Stimulated activated CD8-positive, alpha-beta memory T cell treated with anti-CD3 and anti-CD28 coated beads, Interleukin-12 subunit alpha, Interleukin-12 subunit beta, amount 100 ng/mL, for 1 hour (primary cell): ENCODE data around the gene EHMT2.
"Not testable (repeated sequence)": the region's sequence is repeated elsewhere in the genome, so short reads cannot be mapped to it uniquely, and the experiment has no call there.

Experiments
- DNase-seq: peaks from one replicate; pipeline ENCODE4 v3.0.0-alpha.2; 2020; ENCODE audit warnings: low read depth

The EHMT2 gene

DNA sequence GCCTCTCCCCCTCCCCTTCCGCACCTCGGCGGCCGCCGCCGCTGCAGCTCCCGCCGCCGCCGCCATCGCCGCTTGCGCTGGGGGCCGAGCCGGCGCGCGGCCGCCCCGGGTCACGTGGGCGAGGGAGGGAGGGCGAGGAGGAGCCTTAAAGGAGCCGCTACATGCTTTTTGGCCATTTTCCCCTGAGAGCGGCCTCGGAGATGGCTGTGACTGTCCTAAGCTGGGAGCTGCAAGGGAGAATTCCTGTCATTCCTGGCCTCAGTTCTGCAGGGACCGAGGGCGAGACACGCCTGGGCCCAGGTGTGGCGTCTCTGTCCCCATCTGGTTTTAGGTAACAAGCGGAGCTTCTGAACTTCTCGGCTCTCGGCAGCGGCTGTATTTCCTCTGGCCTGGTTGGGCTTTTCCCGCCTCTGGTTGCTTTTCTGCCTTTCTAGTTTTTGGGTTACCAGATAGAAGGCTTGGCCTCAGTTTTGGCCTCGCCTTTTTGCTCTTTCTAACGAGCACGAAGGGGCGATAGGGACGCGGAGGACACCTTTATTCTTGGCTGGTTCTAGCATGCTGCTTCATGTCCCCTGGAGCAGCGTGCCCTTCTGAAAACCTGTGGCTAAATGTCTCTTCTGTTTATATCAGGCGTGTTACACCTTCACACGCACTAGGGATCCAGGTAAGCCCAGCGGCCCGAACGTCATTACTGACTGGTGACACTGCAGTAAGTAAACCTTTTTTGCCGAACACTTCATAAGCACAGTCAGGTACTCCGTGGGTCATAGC is at the start of gene EHMT2:
Gene EHMT2, minus strand, starts transcription at position 87 of the 771 bp plus-strand sequence. Its CDS starts 21 bp downstream, at position 66.
- peak; percentile 72 for DNase-seq

DNA sequence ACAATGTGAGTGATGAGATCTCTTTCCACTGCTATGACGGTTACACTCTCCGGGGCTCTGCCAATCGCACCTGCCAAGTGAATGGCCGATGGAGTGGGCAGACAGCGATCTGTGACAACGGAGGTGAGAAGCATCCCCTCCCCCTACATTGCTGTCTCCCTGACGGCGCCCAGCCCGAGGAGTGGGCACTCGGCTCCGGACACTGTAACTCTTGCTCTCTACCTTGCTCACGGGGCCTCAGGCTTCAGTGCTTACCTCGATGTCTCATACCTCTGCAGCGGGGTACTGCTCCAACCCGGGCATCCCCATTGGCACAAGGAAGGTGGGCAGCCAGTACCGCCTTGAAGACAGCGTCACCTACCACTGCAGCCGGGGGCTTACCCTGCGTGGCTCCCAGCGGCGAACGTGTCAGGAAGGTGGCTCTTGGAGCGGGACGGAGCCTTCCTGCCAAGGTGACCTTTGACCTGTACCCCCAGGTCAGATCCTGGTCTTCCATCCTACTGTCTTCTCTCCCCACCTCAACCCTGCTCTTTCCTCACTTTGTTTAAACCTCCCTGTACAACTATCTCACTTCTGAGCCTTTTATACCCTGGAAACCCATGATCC is 49.7 kb upstream of the EHMT2 start:
- no peak for DNase-seq

DNA sequence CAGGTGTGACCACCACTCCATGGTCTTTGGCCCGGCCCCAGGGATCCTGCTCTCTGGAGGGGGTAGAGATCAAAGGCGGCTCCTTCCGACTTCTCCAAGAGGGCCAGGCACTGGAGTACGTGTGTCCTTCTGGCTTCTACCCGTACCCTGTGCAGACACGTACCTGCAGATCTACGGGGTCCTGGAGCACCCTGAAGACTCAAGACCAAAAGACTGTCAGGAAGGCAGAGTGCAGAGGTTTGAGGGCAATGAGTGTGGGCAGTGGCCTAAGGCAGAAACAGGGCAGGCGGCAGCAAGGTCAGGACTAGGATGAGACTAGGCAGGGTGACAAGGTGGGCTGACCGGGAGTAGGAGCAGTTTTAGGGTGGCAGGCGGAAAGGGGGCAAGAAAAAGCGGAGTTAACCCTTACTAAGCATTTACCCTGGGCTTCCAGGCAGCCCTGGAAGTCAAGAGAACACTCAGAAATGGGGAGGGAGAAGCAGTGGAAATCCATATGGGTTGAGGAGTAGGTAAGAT is 48.9 kb upstream of the EHMT2 start:
- DNase-seq, result no peak

DNA sequence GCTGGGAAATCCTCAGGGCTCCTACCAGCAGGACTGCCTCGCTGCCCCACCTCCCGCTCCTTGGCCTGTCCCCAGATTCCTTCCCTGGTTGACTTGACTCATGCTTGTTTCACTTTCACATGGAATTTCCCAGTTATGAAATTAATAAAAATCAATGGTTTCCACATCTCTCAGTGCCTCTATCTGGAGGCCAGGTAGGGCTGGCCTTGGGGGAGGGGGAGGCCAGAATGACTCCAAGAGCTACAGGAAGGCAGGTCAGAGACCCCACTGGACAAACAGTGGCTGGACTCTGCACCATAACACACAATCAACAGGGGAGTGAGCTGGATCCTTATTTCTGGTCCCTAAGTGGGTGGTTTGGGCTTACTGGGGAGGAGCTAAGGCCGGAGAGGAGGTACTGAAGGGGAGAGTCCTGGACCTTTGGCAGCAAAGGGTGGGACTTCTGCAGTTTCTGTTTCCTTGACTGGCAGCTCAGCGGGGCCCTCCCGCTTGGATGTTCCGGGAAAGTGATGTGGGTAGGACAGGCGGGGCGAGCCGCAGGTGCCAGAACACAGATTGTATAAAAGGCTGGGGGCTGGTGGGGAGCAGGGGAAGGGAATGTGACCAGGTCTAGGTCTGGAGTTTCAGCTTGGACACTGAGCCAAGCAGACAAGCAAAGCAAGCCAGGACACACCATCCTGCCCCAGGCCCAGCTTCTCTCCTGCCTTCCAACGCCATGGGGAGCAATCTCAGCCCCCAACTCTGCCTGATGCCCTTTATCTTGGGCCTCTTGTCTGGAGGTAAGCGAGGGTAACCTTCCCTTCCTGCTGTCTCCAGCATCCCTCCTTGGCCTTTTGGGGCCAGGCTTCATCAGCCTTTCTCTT is 48.2 kb upstream of the EHMT2 start, which contains the start of gene CFB:
Gene CFB, plus strand, starts transcription at position 589 of the 863 bp plus-strand sequence. Its CDS starts 127 bp downstream, at position 716.
- no peak for DNase-seq

DNA sequence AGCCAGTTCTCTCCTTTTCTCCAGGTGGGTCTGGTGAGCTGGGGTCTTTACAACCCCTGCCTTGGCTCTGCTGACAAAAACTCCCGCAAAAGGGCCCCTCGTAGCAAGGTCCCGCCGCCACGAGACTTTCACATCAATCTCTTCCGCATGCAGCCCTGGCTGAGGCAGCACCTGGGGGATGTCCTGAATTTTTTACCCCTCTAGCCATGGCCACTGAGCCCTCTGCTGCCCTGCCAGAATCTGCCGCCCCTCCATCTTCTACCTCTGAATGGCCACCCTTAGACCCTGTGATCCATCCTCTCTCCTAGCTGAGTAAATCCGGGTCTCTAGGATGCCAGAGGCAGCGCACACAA is 47.6 kb upstream of the EHMT2 start:
- DNase-seq, result no peak

DNA sequence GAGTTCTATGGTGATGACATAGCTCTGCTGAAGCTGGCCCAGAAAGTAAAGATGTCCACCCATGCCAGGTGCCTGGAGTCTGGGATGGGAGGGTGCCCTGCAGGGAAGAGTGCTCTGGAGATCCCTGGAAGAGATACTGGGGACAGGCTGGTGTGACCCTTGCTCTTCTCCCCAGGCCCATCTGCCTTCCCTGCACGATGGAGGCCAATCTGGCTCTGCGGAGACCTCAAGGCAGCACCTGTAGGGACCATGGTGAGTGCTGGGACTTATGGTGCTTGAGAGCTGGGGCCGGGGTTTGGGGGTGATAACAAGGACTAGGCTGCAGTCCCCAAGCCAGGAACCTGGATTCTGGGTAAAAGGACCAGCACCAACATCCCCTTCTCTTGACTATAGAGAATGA is 46.2 kb upstream of the EHMT2 start:
- DNase-seq, result no peak

DNA sequence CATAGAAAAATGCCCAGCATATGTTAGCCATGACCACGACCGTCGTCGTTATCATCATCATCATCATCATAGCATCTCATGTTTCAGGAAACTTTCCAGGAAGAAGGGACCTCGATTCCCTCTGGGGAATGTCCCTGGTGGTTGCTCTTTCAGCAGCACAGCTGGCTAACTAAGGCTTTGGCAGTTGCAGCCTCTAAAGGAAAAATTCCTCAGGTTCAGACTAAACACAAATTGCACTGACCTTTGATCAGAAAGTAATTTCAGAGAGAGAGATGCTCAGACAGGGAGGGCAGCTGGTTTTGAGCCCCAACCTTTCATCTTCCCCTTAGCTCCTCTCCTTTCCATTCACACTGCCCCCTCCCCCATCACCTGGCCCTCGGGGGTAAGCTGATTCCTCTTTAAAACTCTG is 42.8 kb upstream of the EHMT2 start:
- no peak for DNase-seq

DNA sequence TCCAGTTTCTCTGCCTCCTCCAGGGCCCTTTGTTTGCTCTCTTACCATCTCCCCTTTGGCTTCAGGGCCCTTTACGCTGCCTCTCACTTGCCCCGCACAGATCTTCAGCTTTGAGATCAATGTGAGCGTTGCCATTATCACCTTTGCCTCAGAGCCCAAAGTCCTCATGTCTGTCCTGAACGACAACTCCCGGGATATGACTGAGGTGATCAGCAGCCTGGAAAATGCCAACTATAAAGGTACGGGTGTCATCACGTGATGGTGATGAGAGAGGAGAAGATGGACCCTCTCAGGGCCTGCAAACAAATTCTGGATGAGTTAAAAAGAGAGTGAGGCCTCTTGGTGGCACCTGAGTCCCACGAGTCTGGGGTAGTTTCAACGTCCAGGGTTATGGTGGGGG is 38.3 kb upstream of the EHMT2 start:
- DNase-seq, result no peak

DNA sequence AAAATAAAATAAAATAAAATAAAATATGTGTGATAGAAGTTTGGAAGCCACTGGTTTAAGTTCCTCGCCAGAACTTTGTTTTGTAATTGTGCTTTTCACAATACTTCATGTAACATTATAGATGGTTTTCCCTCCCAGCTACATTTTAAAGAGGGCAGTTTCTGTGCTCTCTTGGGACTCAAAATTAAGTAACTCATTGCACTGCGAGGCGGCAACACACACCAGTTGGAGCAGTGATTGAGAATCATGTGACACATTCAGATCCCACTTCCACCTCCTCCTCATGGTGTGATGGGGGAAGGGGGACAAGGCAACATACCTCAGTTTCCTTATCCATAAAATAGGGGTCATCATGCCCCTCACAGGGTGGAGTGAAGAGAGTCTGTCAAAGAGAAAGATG is 37.5 kb upstream of the EHMT2 start:
- DNase-seq, result no peak

DNA sequence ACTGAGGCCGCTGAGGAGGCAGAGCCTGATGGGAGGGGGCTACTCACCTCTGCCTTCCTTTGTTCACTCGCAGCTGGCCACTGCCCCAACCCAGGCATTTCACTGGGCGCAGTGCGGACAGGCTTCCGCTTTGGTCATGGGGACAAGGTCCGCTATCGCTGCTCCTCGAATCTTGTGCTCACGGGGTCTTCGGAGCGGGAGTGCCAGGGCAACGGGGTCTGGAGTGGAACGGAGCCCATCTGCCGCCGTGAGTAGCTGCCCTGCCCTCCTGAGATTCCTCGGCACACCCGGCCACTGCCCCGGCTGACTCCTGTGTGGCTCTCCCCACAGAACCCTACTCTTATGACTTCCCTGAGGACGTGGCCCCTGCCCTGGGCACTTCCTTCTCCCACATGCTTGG is 36.0 kb upstream of the EHMT2 start:
- DNase-seq, result no peak

DNA sequence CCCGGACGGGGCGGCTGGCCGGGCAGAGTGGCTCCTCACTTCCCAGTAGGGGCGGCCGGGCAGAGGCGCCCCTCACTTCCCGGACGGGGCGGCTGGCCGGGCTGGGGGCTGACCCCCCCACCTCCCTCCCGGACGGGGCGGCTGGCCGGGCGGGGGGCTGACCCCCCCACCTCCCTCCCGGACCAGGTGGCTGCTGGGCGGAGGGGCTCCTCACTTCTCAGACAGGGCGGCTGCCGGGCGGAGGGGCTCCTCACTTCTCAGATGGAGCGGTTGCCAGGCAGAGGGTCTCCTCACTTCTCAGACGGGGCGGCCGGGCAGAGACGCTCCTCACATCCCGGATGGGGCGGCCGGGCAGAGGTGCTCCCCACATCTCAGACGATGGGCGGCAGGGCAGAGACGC is 34.6 kb upstream of the EHMT2 start:
- DNase-seq, result not testable (repeated sequence)

DNA sequence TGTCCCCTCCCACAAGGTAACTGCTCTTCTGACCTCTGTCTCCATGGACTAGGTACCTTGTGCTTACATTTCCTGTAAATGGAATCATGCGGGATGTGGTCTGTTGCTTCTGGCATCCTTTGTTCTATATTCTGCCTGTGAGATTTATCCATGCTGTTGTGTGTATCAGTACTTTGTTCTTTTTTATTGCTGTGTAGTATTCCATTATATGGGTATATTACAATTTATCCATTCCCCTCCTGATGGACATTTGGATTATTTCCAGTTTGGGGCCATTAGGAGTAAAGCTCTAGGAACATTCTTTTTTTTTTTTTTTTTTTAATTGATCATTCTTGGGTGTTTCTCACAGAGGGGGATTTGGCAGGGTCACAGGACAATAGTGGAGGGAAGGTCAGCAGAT is 33.5 kb upstream of the EHMT2 start:
- no peak for DNase-seq

DNA sequence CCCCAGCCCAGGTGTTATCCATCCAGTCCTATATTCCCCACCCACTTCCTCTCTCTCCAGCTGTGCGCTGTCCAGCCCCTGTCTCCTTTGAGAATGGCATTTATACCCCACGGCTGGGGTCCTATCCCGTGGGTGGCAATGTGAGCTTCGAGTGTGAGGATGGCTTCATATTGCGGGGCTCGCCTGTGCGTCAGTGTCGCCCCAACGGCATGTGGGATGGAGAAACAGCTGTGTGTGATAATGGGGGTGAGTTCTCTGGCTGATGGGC is 31.1 kb upstream of the EHMT2 start:
- DNase-seq, result no peak

DNA sequence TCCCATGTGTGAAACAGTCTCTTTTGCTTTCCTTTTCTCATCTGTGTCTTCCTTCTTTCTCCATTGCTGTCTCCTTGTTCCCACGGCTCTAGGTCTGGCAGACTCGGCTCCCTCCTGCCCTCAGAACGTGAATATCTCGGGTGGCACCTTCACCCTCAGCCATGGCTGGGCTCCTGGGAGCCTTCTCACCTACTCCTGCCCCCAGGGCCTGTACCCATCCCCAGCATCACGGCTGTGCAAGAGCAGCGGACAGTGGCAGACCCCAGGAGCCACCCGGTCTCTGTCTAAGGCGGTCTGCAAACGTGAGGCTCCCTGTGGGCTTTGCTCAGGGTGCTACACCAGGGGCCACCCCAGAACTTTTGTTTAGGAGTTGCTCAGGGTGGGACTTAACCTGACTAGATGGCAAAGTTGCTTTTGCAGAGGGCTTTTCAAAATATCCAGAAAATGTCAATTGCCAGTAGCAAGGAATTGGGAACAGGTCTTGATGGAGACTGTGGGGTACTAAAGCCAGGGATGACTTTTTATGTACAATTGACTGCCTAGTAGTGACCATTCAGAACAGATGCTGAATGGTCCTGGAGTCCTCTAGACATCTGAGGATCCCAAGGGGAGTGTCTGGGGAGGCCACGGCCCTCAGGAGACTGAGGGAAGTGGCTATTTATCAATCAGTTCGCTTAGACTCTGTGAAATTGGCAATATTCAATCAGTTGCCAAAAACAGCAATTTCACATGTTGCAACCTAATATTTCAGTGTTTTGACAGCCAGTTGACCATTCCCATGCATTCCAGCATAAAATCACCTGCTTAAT is 30.6 kb upstream of the EHMT2 start:
- DNase-seq, result no peak

DNA sequence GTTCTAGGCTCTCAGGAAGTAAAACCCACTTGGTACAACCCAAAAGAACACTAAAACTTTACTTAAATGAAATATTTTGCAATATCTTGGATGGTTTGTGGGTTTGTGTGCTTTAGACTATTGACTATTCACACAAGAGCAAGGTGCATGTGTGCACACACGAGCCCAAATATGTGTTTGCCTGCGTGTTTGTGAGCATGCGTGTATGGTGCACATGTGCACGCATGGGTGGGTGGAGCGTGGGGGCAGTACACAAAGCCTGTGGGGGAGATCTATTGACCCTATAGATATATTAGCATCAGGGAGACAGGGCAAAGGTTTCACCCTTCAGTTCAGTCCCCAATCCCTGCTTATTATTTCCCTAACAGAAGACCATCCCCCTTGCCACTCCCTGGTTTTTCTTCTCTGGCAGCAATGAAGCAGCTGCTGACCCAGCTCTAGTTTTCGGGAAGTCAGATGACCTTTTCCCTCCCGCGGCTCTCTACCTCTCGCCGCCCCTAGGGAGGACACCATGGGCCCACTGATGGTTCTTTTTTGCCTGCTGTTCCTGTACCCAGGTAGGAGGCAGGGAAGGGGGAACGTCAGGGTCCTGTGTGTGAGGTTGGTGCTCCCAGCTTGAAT is 29.9 kb upstream of the EHMT2 start, which contains the start of gene C2:
Gene C2, plus strand, starts transcription at position 476 of the 621 bp plus-strand sequence. Its CDS starts 36 bp downstream, at position 512.
- DNase-seq, result no peak

DNA sequence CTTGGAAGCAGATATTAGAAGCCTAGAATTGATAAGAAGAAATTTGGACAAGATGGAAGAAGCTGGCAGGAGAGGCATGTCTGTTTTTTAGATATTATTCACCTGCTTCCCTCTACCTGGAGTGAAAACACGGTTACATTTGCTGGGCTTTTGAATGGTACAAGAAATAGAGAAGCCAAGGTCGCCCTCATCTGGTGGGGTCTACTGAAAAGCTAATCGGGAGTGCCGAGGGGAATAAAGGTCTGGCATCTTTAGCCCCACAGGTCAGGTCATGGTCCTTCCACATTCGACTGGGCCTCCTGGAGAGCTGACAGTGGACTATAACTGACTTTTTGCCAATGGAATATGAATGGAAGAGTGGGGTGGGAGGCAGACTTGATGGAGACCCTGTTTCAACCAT is 25.4 kb upstream of the EHMT2 start:
- no peak for DNase-seq

DNA sequence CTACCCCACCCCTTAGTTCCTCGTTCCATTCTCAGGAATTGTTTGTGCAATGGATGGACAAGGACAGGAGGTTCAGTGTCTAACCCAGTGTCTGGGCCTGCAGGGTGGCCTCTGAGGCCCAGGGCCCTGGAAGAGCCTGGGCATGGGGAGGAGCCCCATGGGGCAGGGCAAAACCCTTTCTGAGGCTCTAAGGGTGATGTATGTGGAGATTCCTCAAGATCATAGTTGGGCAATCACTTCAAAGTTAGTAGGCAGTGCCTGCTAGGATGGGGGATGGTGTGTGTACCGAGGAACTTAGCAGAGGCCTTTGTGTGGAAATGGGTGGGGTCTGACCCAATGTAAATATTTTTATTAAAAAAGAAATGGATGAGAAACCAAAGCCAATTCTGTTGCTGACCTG is 23.3 kb upstream of the EHMT2 start:
- DNase-seq, result no peak

DNA sequence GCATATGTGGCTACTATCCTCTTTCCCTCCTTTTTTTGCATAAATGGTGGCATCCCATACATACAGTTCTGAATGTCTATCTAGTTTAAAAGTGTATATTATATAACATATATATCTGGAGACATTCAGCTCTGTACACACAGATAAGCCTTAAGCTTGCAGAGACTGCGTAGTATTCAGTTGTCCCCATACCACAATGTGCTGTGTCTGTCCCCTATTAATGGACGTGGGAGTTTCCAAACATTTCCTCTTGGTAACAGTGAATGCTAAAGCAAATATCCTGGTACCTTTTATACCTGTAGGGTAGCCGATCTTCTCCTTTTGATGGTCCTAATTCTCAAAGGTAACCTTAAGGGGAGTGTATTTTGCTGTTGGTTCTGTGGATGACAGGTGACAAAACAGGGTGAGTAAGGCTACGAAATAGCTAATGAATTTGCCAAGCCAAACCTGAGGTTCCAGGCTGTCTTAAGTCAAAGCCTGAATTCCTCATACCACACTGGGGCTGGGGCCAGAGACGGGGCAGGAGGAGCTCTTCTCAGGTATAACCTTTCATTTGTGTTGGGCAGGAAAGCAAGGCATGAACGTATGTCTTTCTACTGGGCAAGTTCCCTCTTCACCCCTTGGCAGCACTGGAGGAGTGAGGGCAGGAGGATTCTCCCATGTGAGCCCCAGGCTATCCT is 22.3 kb upstream of the EHMT2 start:
- DNase-seq, result no peak

DNA sequence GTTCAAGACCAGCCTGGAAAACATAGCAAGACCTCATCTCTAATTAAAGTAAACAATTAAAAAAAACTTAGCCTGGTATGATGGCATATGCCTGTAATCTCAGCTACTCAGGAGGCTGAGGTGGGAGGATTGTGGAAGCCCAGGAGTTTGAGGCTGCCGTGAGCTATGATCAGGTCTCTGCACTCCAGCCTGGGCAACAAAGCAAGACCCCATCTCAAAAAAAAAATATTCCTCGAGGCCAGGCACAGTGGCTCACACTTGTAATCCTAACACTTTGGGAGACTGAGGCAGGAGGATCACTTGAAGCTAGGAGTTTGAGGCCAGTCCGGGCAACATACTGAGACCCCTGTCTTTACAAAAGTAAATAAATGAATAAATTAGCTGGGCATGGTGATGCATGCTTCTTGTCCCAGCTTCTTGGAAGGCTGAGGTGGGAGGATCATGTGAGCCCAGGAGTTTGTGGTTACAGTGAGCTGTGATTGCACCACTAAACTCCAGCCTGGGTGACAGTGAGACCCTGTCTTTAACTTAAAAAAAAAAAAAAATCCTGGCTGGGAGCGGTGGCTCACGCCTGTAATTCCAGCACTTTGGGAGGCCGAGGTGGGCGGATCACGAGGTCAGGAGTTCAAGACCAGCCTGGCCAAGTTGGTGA is 20.7 kb upstream of the EHMT2 start:
- no peak for DNase-seq

DNA sequence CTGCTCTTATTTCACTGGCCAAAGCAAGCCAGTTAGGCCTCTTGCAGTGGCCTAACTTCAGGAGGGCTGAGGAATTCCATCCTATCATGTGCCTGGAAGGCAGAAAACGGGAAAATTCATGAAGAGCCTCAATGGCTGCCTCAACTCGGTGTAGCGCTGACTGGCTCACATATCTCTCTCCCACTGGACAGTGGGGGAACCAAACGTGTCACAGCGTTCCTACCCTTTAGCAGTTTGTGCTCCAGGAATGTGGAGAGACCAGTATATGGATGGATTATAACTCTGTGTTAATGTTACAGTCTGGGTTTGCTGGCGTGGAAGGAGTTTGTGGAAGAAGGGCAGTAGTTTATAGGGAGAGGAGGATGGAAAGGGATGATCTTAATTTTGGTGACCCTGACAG is 18.3 kb upstream of the EHMT2 start:
- no peak for DNase-seq
